Loucy (cell line): ENCODE results near the gene BCKDHB.
"Not testable (repeated sequence)": the region's sequence is repeated elsewhere in the genome, so short reads cannot be mapped to it uniquely, and the experiment has no call there.

Source experiments
- CTCF ChIP-seq: fragments of 200-600 bp; sonication (generic); conservative IDR thresholded peaks from 2 replicates; pipeline ENCODE4 v1.5.1; 2014; ENCODE audit warnings: mild to moderate bottlenecking, antibody characterized with exemption, low read length
- EZH2phosphoT487 ChIP-seq: fragments of 200-600 bp; IDR thresholded peaks from 2 replicates; pipeline ENCODE4 v1.6.1; 2018; ENCODE audit warnings: antibody characterized with exemption, mild to moderate bottlenecking, moderate library complexity, borderline replicate concordance

DNA sequence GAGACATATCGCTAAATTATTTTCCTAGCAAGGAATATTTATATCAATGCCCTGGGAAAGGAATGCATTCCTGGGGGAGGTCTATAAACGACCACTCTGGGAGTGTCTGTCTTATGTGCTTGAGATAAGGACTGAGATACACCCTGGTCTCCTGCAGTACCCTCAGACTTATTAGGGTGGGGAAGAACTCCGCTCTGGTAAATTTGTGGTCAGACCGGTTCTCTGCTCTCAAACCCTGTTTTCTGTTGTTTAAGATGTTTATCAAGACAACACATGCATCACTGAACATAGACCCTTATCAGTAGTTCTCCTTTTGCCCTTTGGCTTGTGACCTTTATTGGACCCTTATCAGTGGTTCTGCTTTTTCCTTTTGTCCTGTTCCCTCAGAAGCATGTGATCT, 188.1 kb downstream of the BCKDHB start:
- TF ChIP-seq CTCF, EZH2phosphoT487: not testable (repeated sequence)
